NCI-H2029 (cell line): ENCODE measurements around the gene APBB2.

Experiments
- DNase-seq: peaks from one replicate; lab custom pipeline; 2025; lab: John Stamatoyannopoulos, UW

Gene APBB2

DNA sequence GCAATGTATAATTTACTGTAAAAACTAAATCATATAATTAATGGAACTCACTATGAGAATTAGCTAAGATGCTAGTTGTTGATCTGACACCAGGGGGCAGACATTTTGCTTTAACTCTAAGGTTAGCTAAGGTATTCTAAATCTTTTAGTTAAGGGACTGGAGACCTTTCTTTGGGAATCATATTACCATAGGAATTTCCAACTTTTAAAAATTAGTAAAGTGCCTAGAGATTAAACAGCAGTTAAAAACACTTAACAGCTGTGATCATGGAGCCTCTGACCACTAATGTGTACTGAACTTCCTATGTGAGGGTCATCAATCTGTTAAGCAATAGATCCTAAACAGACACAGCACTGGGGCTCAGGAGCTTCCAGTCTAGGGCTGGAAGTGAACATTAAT, 238.0 kb downstream of the APBB2 start:
- peak; percentile 55 for DNase-seq

DNA sequence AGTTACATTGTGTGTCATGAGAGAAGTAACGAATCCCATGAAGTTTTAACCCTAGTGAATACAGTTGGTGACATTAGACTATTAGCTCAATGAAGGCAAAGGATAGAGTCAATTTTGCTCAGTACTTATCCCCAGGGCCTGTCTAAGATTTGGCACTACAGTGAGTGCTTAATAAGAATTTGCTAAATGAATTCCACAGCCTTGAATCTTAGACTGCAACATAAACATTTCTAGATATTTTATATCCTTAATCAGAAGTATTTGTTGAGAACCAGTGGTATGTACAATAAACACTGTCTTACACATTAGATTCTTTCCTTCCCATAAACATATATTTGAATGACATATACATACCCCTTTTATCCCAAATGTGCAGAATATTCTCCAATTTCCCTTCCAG, 241.6 kb downstream of the APBB2 start:
- DNase-seq, result no peak

- DNase-seq, result no peak
Observed at GRCh38 chr4:40971338-40971737, 243.0 kb downstream of the APBB2 start.

DNA sequence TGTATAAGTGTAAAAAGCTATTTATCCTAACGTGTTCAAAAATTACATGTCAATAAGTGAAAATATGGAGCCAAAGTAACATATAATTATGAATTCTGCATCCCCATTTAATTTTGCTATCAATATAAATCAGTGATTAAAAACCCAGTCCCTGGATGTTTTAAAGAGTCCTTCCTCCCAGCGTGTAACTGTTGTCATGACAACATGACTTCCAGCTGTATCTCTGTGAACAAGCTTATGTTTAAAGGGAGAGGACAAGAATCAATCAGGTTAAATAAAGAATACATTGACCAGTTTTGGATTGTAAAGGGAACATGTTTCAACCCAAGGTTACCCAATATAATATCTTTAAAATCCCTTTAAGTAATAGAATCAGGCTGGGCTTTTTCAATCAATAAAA, 244.8 kb downstream of the APBB2 start:
- DNase-seq, result no peak

DNA sequence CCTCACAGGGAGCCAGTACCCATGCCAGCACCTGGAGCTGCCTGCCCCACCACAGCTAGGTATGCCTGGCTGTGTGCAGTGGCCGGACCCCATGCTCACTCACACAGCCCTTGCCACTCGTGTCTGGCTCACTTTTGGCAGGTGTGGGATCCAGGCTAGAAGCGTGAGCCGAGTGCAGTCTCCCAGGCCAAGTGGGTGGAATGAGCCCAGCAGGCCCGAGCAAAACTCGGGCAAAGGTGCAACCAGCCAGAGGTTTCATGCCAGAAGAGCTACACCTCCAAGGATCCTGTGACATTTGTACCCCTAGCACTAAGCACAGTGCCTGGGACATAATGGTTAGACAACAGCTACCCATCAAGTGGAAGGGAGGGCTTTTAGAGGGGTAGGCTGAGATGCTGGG, 246.8 kb downstream of the APBB2 start:
- no peak for DNase-seq

DNA sequence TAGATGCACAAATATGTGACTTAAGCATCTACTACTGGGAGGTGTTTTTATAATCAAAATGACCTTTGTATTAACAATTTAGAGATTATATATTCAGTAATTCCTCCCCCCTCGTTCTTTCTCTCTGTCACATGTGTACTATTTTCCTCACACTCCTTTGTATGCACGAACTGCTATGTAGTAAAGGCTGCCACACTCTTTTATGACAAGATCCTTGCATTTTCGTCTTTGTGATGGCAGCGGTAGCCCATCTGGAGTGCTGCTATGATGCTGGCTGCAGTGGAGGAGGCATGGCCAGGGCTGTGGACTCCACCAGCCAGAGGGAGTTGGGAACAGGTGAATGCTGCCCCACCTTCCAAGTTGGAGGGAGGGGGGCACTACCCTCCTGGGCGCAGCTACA, 248.3 kb downstream of the APBB2 start:
- no peak for DNase-seq

DNA sequence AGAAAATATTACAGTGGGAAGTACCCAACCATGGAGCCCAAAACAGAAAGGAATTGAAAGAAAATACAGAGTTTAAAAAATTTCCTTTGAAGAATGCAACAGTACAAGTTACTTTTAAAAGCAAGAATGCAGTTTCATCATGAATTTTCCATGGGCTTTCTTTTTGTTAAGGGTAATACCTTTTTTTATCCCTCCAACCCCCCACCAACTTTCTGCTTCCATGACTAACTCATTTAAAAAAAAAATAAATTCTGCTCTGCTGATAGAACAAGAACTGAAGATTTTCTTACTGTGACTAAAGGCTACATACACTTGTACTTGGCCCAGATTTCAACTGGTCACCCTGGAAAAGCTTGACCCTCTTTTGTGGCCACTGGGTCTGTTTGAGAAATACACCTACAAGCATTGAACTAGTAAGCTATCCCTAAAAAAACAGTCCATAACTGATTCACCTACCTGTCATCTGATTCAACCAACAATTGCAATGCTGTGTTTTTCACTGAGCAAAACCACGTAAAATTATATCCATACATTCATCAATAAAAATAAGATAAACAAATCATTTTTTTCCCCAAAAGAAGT, 250.4 kb downstream of the APBB2 start:
- DNase-seq, result no peak

GRCh38 chr4:40962551-40963180, 251.7 kb downstream of the APBB2 start:
- DNase-seq, result no peak

DNA sequence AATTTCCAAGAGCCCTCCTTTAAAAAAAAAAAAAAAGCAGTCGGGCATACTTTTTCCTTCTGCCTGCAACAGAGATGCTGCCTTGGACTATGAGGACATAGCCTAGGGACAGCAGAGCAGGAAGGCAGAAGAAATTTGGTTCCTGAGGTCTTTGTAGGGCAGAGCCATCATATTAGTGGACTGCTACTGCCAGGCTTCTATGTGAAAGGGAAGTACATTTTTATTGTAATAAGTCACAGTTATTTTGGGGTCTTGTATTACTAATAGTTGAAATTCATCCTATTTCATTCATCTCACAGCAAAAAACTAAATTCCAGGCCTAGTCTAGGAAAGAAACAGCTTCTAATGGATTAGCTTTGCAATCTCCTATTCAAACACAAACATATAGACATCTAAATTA, 253.4 kb downstream of the APBB2 start:
- DNase-seq, result no peak

- DNase-seq, result no peak
Observed at GRCh38 chr4:40957281-40957680, 257.1 kb downstream of the APBB2 start.

DNA sequence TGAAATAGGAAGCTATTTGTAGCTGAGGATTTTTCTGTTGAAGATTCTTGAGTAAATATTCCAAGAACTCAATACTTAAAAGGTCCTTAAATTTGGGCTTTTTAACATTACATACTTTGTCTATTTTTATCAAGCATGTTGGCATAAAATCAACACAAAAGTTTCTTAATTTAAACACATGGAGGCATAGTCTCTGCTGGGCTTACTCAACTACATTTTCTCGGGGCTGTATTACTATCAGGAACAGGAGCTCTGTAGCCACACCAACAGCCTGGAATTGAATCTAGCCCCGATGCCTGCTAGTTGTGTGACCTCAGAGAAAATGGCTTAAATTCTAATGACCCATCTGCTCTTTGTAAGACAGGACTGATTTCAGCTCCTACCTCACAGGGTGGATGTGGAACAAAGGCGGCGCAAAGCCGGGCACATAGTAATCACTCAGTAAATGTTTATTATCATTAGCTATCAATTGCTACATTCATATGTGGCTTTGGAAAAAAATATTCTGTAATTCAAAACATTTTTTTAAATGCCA, 257.6 kb downstream of the APBB2 start:
- no peak for DNase-seq

DNA sequence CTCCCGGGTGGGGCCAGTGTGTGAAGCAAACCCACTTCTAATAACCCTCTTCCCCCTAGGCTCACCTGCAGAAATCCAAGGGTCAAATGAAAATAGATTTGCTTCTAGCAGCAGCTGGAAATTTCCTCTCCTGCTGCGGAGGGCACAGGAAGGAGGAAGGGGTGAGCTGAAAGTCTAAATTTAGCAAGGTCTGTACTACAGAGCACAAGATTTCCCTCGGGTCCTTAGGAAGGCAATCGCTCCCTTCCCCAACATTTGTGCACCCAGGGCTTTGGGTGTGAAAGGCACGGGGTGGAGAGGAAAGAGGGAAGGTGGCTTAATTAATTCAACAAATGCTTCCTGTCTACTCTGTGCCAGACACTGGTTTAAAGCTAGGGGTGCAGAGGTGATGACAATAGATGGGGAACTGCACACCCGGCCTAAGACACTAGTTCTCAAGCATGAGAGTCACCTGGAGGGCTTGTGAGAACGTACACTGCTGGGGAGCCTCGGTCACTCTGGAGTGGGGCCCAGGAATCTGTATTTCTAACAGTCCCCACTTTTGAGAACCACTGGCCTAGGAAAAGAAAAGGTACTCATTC, 260.2 kb downstream of the APBB2 start:
- DNase-seq, result no peak

DNA sequence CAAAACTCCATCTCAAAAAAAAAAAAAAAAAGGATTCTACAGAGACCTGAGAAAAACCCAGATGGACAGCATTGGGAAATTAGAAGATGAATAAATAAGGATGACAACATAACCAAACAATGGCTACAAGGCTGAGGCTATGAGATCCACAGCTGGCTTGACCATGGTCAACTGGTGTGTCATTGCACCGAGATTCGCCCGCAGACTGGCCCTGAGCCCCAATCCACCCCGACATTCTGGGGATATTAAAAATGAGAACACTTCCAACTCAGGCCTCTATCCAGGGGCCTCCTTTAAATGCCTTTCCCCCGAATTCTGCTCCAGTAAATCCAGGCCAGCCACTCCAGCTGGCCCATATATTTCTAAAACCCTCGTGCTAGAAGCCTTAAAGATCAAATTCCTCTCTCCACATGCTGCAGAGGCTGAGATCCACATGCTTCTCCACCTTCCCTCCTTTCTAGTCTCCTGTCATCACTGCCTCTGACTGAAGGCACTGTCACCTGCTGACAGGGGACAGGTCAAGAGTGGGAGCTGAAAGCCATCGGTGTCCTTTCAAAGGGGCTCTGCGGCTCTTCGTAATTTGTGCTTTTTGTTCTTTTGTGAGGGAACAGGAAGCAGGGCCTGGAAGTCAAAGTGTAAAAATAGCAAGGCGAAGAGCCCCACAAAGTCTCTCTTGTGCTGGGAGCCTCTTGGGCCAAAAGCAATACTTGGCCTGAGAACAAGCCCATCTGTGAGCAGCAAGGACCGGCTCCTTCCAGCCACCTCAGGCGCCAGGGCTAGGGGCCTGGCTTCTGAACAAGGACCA, 260.9 kb downstream of the APBB2 start:
- no peak for DNase-seq

GRCh38 chr4:40952672-40953071, 261.7 kb downstream of the APBB2 start:
- DNase-seq, result no peak

DNA sequence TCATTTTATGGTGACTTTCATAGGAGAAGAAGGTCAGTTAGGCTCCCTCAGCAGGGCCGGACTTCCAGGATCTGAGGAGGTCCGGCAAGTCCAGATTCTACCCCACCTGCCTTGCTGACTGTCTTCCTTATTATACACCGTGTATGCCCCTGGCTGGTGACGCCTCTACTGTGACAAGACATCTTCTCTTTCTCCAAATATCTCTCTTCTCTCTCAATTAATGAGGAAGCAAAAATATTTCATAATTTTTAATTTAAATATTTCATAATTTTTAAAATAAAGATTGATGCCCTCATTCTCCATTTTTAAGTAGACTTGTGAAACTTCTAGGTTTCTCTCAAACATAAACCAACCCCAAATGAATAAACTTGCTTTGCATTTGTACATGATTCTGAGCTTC, 262.1 kb downstream of the APBB2 start:
- DNase-seq, result no peak

GRCh38 chr4:40951026-40951425, 263.3 kb downstream of the APBB2 start:
- DNase-seq, result no peak

- DNase-seq, result no peak
Observed at GRCh38 chr4:40949358-40950100, 264.8 kb downstream of the APBB2 start.

- no peak for DNase-seq
Observed at GRCh38 chr4:40948014-40948413, 266.3 kb downstream of the APBB2 start.

- no peak for DNase-seq
Observed at GRCh38 chr4:40946652-40947051, 267.7 kb downstream of the APBB2 start.

GRCh38 chr4:40940756-40941155, 273.6 kb downstream of the APBB2 start:
- DNase-seq, result no peak

DNA sequence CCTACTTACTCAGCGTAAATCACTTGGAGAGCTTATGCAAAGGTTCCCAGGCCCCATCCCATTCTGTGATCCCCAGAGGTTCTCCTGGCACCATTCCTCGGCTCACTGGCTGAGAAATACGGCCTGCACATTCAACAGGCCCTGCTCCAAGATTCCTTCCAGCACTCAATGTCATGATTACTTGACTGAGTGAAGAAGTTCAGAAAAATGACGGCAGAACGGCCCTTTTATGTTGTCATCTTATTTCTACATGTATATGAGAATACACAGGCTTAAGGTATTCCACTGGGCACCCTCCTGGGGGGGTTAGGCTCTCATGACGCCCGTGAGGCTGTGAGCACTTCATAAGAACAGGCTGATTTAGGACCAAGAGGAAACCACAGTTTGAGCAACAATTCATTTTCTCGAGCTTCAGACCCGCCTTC, 274.0 kb downstream of the APBB2 start:
- no peak for DNase-seq

DNA sequence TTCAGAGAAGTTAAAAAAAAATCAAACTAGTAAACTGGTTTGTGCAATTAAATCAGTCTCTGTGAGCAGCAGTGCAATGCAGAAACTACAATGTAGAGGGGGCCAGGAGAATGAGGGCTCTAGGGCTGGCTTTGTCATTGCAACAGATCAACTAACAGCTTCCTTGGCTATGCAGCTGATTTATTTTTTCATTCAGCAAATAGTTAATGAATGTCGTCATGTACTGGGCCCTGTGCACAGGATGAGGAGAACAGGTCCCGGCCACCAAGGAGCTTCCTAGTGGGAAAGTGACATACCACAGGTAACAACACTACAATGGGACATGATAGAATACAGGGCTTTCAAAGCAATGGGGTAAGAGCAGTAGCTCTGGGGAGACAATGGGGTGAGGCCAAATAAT, 274.5 kb downstream of the APBB2 start:
- DNase-seq, result no peak
